SU-DHL-6 (cell line): ENCODE data around the gene C8G.

Experiments
- EZH2phosphoT487 ChIP-seq: fragments of 200-600 bp; sonication (generic), shearing (Covaris generic); conservative IDR thresholded peaks from 2 replicates; pipeline ENCODE4 v1.6.1; 2018; ENCODE audit warnings: mild to moderate bottlenecking, antibody characterized with exemption, low read length, moderate library complexity, mixed read lengths
- TF ChIP-seq, protein P1 (sequence below): fragments of 200-600 bp; sonication (generic); IDR thresholded peaks from one replicate; pipeline ENCODE4 v1.5.1; 2017; ENCODE audit warnings: antibody characterized with exemption, mild to moderate bottlenecking, low read length, moderate library complexity; ENCODE audit not compliant: insufficient read depth, poor library complexity, severe bottlenecking

DNA sequence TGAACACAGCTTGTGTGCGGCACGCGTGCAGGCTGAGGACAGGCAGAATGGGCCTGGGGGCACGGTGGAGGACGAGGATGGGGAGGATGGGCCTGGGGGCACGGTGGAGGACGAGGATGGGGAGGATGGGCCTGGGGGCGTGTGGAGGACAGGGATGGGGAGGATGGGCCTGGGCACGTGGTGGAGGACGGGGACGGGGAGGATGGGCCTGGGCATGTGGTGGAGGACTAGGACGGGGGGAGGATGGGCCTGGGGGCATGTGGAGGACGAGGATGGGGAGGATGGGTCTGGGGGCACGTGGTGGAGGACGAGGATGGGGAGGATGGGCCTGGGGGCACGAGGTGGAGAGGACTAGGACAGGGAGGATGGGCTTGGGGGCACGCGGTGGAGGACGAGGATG is 22.5 kb upstream of the C8G start:
- TF ChIP-seq, protein P1, sequence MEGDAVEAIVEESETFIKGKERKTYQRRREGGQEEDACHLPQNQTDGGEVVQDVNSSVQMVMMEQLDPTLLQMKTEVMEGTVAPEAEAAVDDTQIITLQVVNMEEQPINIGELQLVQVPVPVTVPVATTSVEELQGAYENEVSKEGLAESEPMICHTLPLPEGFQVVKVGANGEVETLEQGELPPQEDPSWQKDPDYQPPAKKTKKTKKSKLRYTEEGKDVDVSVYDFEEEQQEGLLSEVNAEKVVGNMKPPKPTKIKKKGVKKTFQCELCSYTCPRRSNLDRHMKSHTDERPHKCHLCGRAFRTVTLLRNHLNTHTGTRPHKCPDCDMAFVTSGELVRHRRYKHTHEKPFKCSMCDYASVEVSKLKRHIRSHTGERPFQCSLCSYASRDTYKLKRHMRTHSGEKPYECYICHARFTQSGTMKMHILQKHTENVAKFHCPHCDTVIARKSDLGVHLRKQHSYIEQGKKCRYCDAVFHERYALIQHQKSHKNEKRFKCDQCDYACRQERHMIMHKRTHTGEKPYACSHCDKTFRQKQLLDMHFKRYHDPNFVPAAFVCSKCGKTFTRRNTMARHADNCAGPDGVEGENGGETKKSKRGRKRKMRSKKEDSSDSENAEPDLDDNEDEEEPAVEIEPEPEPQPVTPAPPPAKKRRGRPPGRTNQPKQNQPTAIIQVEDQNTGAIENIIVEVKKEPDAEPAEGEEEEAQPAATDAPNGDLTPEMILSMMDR: no peak
- TF ChIP-seq EZH2phosphoT487: no peak
